ENCODE data around the gene IL36RN.

Gene IL36RN

DNA sequence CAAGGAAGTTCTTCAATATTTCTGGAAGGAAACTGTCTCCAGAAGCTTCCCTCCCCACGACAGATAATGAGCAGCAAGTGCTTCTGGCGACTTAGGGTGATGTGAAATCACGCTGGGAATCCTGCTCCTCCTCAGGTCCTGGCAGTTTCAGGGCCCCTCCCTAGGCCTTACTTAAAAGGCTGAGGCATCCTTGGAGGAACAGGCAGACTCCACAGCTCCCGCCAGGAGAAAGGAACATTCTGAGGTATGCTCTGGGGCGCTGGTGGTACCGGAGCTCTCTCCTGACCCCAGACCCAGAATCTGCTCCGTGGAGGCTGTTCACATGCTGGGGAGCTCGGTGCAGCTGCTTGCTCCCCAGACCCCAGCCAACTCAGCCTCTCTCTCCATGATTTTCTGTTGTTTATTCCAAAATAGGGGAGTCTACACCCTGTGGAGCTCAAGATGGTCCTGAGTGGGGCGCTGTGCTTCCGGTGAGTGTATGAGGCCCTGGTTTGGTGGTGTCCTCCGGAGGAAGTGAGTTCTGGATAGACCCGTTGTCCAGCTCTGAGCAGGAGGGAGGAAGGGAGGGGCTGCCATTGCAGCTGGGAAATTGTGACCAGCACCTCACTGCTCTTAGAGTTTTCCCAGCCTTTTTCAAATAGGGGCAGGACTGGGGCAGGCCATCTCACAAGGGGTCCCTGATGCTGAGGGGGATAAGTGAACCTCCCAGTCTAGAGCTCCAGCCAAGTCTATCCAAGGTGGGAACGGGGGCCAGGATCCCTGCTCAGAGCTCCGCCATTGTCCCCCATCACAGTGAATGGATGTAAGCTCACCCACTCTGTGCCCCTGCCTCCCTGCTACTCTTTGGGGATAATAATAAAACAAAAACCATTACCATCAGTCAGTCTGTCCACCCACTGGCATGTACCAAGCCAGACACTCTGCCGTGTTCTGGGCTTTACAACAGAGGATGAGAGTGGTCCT, at the start of gene IL36RN:
Gene IL36RN, plus strand, starts transcription at position 201 of the 963 bp plus-strand sequence. Its CDS starts 241 bp downstream, at position 442.
- no peak for DNase-seq (ENCODE audit: low spot score)

- DNase-seq (ENCODE audit: low spot score), result no peak
Measured at GRCh38 chr2:113009622-113010021, 49.4 kb upstream of the IL36RN start.

DNA sequence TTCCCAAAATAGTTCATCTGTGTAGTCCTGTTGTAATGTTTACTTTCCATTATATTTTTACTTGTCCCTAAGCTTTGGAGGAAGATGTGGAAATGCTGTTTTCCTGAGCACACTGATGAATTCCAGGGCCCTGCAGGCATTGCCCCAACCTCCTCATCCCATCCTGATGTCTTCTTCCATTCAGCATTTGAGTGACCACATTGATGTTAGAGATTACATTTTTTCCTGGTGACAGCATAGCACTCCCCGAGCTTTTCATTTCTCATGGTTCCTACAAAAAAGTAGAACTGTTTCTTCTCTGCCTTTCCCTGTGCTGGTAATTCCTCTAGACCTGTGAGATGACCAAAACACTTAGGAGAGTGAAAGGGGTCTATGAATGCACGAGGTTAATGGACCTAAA, 48.9 kb upstream of the IL36RN start:
- DNase-seq (ENCODE audit: low spot score), result no peak

DNA sequence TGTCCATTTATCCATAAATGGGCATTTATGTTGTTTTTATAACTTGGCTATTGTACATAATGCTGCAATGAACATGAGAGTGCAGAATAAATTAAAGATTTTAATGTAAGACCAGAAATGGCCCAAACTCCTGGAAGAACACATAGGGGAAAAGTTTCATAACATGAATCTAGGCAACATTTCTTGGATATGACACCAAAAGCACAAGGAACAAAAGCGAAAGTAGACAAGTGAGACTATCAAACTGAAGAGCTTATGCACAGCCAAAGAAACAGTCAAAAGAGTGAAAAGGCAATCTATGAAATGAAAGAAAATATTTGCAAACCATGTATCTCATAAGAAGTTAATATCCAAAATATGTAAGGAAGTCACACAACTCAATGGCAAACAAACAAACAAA, 47.9 kb upstream of the IL36RN start:
- DNase-seq (ENCODE audit: low spot score), result no peak

GRCh38 chr2:113012436-113013335, 46.3 kb upstream of the IL36RN start:
- no peak for DNase-seq (ENCODE audit: low spot score)

DNA sequence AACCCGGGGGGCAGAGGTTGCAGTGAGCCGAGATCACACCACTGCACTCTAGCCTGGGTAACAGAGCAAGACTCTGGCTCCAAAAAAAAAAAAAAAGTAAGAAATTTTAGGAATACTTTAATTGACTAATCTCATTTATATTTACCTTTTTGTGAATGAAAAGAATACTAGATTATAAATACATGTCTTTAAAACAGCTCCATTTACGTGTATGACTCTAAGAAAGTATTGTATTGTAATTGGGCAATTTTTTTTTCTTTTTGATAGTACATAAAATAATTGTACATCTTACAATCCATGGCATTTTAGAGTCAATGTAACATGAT, 45.7 kb upstream of the IL36RN start:
- no peak for DNase-seq (ENCODE audit: low spot score)

GRCh38 chr2:113014067-113014466, 44.9 kb upstream of the IL36RN start:
- DNase-seq (ENCODE audit: low spot score), result no peak

GRCh38 chr2:113015042-113015441, 44.0 kb upstream of the IL36RN start:
- DNase-seq (ENCODE audit: low spot score), result no peak

DNA sequence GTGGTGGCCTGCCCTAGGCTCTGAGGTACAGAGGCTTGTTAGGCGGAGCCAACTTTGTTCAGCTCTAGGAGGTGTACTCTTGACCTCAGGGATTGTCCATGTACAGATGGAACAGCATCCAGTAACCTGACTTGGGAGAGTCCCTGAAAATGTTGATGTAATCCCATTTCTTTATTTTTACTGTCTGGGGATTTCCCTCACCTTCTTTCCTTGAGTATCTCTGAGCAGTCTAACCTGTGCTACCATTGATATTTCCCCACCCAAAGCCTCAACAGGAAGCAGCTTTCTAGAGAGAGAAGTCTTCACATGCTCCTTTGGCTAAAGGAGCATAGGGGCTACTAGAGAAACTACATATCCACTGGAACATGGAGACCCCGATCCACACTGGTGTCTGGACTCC, 43.3 kb upstream of the IL36RN start:
- DNase-seq (ENCODE audit: low spot score), result no peak

DNA sequence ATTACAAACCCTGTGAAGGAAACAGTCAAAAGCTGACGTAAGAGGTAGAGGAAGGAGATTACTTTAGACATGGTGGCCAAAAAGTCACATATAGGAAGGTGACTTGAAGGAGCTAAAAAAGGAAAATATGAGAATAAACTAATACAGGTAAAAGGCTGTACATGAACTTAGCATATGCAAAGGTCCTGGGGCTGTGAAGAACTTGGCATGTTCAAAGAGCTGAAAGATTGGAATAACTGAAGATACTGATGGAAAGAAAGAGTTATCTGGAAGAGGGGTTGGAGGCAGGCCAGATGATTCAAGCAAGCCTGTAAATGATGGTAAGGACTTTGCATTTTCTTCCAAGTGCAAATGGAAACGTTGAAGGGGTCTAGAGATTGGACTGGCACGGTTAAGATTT, 40.5 kb upstream of the IL36RN start:
- no peak for DNase-seq (ENCODE audit: low spot score)

GRCh38 chr2:113021312-113021711, 37.7 kb upstream of the IL36RN start:
- no peak for DNase-seq (ENCODE audit: low spot score)

DNA sequence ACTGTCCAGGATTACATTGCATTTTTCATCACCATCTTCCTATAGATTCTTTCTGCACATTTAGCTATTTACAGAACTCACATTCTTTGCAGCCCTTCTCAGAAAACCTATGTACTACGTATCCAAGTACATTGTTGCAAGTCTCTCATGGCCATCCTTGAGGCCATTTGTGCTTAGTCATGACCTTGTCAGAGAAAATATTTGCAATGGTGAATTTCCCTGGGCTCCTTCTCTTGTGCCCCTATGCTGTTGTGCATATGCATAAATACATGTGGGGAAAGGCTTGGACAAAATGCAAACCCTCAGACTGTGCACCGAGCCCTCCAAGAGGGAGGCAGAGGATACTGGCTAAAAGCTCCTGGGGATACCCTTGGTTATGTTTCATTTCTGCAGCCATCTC, 34.2 kb upstream of the IL36RN start:
- no peak for DNase-seq (ENCODE audit: low spot score)

DNA sequence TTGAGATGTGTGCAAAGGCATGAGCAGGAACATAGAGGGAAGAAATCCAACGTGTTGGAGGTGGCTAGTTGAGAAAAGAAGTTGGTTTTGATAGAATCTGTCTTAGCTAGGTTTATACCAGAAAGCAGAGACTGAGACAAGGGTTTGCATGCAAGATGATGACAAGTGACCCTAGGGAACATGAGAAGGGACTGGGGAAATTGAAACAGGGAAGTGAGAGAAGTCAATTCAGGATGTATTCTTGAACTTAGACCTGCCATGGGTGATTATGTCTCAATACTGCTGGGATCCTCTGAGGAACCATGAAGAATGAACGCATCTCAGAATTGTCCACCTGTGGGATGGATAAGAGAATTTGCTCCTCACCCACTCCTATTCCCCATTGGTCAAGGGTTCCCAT, 33.3 kb upstream of the IL36RN start:
- no peak for DNase-seq (ENCODE audit: low spot score)

DNA sequence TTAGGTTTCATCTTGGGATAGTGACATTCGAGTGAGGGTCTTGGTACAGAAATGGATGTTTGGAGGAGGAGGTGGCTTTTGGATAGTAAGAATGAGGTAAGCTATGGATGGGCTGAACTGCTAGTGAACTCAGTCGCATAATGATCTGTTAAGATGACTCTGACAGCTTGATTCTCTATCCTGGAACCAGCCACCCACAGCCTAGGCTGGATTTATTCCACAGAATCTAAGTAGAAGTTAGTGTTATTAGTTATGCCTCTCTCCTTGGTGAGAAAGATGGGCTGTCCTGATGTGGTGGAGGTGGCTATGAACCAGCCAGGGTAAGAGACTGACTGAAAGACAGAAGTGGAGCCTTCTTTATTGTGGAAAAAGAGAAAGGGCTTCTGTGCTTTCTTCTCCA, 31.3 kb upstream of the IL36RN start:
- DNase-seq (ENCODE audit: low spot score), result no peak

DNA sequence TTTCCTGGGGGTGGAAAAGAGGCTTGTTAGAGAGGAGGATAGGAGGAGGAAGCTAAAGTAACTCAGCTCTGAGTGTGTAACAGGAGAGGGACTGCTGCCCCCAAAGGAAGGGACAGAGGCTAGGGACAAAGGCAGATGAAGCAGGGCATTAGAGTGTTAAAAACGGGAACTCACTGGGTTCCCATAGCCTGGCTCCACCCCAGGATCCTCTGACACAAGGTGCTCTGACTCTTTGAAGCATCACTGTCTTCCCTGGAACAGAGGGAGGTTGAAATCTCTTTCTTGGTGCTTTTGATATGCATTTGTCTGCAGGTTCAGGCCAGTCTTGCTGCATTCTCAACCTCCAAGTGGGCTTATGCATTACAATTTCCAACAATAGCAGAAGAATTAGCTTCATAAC, 30.9 kb upstream of the IL36RN start:
- DNase-seq (ENCODE audit: low spot score), result no peak

GRCh38 chr2:113032737-113033136, 26.3 kb upstream of the IL36RN start:
- DNase-seq (ENCODE audit: low spot score), result no peak

GRCh38 chr2:113034016-113034415, 25.0 kb upstream of the IL36RN start:
- DNase-seq (ENCODE audit: low spot score), result no peak

GRCh38 chr2:113036763-113037162, 22.2 kb upstream of the IL36RN start:
- DNase-seq (ENCODE audit: low spot score), result no peak

DNA sequence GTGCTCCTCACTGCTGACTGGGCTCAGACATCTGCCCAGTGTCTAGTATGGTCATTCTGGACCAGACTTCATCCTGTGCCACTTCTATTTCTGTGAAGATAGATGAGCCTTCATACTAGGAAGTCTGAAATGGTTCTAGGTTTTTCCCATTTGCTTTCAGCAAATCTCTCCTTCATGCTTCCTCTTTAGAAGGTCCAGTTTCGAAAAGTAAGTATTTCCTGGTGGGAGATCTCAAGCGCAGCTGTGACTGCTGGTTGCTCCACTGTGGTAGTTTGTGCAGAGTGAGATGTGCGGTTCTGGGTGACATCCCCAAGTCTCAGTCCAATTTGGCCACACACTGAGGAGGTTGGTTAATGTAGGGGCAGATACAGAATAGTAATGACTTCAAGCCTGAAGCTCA, 20.7 kb upstream of the IL36RN start:
- DNase-seq (ENCODE audit: low spot score), result no peak

- no peak for DNase-seq (ENCODE audit: low spot score)
Measured at GRCh38 chr2:113039158-113039557, 19.8 kb upstream of the IL36RN start.

DNA sequence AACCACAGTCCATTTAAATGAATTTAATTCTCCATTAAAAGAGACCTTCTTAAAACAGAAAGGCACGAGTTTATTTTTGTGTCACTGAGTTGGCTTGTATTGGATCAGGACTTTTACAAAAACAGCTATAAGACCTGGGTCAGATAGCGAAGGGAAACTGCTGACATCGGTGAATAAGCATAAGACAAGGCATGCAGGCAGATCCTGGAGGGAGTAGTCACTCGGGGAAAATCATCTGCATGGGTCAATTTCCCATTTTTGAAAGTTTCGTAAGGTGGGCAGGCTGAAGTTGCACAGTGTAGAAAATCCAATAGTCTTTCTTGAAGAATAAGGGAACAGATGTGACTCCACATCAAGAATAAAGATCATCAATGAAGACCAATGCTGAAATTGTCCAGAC, 19.3 kb upstream of the IL36RN start:
- no peak for DNase-seq (ENCODE audit: low spot score)

GRCh38 chr2:113041871-113042270, 17.1 kb upstream of the IL36RN start:
- DNase-seq (ENCODE audit: low spot score), result no peak

GRCh38 chr2:113046465-113046864, 12.5 kb upstream of the IL36RN start:
- DNase-seq (ENCODE audit: low spot score), result no peak
